Stimulated activated CD8-positive, alpha-beta memory T cell treated with anti-CD3 and anti-CD28 coated beads, Interleukin-7, amount 100 ng/mL, for 24 hours (primary cell): ENCODE measurements around the gene EP400.

Experiments used
- DNase-seq: peaks from one replicate; pipeline ENCODE4 v3.0.0-alpha.2; 2020; ENCODE audit warnings: low read depth

Gene EP400

DNA sequence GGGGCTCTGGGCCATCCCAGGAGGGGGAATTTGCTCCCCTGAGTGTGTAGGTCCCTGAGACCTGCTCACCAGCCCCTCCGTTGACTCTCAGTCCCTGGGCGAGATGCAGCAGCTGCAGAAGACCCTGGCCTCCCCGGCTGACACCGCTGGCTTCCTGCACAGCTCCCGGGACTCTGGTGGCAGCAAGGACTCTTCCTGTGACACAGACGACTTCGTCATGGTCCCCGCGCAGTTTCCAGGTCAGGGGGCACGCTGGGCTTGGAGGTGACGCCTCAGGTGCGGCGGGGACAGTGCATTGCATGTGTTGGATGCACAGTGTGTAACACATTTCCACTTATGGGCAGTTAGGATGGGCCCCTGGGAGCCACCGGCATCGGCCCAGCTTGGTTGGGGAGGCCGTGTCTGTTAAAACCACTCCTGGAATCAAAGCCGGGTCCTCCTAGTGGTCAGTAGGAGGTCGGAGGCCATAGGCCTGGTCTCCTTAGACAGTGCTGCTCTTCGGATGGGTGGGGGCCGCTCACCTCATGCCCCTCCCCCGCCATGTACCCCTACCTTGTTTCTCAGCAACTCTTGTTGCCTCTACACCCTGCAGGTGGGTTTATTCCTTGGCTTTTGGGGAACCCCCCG lies 37.8 kb upstream of the EP400 start:
- no peak for DNase-seq

DNA sequence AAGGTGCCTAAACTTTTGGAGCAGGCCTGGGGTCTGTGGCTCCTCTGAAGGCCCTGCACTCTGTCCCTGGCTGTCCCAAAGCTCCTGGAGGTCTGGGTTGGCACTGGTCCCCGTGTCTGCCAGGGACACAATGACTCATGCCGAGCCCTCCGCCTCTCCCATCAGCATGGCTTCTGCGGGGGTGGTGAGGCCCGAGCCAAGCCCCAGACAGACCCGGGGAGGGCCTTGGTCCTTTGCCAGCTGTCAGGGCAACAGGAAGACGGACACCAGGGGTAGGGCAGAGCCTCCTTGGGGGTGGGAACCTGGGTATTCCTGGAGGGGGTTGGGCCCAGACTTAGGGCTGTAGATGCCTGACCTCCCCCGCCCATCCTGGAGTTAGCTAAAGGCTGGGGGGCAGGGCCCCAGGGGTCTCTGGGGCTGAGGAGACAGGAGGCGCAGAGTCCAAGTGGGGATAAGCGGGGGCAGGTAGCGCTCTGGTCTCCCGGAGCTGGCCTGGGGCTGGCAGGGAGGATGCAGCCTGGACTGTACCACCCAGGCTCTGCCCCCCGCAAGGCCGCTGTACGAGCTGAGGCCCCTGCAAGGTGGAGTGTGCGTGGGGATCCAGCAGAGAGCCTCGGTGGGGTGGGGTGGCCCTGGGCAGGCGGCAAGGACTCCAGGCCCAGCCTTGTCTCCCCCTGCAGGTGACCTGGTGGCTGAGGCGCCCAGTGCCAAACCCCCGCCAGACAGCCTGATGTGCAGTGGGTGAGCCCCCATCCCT lies 37.0 kb upstream of the EP400 start:
- no peak for DNase-seq

DNA sequence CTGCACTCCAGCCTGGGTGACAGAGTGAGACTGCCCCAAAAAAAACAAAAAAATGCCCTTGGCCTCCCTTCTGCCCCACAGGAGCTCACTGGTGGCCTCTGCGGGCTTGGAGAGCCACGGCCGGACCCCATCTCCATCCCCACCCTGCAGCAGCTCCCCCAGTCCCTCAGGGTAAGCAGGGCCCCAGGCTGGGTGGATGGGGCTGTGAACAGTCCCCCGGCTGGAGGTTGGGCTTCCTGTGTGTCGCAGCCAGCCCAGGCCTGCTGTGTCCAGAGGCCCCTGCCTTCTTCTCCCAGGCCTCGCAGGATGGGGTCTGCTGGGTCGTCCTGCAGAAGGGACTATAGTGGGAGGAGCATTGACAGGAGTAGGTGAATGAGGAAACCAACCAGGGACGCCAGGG lies 36.1 kb upstream of the EP400 start:
- no peak for DNase-seq

DNA sequence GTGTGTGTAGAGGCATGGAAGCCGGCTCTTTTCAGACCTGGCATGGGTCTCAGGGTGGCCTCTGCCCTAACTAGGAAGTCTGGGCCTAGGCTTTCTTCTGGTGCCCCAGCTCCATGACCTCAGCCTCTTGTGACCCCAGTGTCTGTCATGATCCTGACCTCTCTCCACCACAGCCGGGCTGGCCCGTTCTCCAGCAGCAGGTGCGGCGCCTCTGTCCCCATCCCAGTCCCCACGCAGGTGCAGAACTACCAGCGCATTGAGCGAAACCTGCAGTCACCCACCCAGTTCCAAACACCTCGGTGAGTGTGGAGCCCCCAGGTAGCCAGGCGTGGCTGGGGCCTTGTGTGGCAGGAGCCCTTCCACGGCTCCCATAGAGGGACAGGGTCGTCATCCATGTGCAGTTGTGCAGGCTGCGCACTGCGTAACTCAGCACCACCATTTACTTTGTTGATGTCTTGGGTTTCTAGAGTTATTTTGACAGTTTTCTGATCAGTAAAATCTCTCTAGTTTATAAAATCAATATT lies 35.5 kb upstream of the EP400 start:
- no peak for DNase-seq

DNA sequence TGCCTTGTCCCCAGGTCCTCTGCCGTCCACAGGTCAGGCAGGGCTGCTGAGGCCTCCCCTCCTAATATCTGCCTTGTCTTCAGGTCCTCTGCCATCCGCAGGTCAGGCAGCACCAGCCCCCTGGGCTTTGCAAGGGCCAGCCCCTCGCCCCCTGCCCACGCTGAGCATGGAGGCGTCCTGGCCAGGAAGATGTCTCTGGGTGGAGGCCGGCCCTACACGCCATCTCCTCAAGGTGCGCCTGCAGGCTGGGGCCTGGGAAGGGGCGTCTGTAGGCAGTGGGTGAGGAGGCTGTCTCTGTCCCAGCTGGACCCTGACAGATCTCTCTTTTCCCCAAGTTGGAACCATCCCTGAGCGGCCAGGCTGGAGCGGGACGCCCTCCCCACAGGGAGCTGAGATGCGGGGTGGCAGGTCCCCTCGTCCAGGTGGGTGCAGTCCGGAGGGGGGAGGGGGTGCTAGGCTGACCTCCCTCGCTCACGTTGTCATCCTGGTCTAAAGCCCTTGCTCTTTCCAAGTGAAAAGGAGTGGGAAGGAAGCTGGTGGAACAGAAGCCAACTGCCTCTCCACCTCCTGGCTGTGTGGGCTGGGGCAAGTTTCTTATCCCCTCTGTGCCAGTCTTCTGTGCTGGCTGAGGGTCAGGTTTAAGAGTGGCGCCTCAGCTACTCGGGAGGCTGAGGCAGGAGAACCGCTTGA lies 34.6 kb upstream of the EP400 start:
- DNase-seq = no peak

DNA sequence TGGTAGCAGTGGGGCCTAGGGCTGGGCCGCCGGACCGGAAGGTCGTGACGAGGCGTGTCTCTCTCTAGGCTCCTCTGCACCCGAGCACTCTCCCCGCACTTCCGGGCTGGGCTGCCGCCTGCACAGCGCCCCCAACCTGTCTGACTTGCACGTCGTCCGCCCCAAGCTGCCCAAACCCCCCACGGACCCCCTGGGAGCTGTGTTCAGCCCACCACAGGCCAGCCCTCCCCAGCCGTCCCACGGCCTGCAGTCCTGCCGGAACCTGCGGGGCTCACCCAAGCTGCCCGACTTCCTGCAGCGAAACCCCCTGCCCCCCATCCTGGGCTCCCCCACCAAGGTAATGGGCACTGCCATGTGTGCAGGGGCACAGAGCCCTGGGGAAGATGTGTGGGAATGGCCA lies 33.9 kb upstream of the EP400 start:
- DNase-seq = no peak

DNA sequence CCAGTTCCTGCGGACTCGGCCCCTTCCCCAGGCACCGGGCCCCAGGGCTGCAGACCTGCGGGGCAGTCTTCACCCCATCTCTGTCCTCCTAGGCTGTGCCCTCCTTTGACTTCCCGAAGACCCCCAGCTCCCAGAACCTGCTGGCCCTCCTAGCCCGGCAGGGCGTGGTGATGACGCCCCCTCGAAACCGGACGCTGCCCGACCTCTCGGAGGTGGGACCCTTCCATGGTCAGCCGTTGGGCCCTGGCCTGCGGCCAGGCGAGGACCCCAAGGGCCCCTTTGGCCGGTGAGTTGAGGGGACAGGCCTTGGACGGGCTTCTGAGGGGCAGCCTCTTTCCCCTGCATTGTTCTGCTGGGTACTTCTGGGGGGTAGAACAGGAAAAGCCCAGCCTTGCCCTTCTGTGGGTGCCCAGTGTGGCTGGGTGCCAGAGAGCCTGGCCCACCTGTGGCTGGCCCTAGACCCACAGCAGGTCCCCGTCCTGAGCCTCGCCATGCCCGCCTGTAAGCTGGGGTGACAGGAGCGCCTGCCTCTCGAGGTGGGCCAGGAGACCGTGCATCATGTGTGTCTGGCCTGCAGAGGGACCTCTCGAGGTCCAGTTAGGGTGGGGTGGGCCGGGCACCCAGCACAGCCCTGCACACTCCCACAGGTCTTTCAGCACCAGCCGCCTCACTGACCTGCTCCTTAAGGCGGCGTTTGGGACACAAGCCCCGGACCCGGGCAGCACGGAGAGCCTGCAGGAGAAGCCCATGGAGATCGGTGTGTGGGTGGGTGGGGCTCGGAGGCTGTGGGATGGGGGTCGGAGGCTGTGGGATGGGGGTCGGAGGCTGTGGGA lies 33.2 kb upstream of the EP400 start:
- no peak for DNase-seq

DNA sequence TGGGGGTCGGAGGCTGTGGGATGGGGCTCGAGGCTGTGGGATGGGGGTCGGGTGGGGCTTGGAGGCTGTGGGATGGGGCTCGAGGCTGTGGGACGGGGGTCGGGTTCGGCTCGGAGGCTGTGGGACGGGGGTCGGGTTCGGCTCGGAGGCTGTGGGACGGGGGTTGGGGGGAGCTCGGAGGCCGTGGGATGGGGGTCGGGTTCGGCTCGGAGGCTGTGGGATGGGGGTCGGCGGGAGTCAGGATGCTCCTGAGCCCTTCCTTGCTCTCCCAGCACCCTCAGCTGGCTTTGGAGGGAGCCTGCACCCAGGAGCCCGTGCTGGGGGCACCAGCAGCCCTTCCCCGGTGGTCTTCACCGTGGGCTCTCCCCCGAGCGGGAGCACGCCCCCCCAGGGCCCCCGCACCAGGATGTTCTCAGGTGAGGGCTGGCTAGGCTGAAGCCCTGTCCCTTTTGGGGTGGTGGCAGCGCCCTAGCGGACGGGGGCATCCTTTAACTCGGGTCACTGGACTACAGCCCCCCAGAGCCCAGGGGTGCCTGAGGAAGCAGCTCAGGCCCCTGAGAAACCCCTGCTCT lies 32.5 kb upstream of the EP400 start:
- DNase-seq = no peak

DNA sequence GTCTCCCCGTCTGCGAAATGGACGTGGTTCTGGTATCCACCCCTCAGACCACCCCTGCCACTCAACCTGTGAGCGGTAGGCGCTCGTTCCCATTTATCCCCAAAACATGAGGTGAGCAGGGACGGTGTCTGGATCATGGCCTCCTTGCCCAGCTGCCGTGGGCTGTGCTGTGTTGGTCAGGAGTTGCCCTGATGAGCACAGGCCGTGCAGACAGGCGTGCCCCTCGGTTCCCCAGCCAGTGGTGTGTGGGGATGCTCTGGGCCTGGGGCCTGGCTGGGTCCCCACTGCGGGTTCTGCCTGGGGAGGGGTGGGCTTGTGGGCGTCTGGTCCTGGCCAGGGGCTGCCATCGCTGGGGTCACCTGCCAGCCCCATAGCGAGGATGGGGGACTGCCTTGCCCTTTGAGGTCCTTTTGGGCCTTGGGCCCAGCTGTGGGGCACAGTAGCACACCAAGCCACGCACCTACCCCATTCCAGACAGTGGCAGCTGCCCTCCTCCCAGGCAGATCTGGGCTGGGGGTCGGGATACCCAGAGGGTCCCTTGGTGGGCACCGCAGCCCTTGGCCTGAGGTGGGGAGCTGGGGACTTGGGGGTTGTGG lies 31.9 kb upstream of the EP400 start:
- DNase-seq = no peak

DNA sequence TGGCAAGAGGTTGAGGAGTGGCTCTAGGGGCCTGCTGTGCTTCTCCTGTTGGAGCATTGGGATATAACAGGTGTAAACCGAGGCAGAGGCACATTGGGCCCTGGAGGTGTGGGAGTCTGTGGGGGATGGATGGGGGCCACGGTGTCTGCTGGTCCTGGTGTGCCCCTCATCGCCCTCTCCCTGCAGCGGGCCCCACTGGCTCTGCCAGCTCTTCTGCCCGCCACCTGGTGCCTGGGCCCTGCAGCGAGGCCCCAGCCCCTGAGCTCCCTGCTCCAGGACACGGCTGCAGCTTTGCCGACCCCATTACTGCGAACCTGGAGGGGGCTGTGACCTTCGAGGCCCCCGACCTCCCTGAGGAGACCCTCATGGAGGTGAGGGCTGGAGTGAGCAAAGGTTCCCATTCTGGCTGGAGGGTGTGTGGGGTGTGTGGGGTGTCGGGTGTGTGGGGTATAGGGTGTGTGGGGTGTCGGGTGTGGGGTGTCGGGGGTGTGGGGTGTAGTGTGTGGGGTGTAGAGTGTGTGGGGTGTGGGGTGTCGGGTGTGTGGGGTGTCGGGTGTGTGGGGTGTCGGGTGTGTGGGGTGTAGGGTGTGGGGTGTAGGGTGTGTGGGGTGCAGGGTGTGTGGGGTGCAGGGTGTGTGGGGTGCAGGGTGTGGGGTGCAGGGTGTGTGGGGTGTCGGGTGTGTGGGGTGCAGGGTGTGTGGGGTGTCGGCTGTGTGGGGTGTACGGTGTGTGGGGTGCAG lies 31.3 kb upstream of the EP400 start:
- no peak for DNase-seq

DNA sequence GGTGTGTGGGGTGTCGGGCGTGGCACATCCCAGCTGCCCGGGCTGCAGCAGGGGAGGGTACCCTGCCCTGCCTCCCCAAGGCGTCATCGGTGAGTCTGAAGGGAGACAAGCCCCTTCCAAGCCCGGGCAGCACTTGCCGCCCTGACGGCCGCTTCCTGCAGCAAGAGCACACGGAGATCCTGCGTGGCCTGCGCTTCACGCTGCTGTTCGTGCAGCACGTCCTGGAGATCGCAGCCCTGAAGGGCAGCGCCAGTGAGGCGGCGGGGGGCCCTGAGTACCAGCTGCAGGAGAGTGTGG lies 30.7 kb upstream of the EP400 start:
- DNase-seq = no peak

DNA sequence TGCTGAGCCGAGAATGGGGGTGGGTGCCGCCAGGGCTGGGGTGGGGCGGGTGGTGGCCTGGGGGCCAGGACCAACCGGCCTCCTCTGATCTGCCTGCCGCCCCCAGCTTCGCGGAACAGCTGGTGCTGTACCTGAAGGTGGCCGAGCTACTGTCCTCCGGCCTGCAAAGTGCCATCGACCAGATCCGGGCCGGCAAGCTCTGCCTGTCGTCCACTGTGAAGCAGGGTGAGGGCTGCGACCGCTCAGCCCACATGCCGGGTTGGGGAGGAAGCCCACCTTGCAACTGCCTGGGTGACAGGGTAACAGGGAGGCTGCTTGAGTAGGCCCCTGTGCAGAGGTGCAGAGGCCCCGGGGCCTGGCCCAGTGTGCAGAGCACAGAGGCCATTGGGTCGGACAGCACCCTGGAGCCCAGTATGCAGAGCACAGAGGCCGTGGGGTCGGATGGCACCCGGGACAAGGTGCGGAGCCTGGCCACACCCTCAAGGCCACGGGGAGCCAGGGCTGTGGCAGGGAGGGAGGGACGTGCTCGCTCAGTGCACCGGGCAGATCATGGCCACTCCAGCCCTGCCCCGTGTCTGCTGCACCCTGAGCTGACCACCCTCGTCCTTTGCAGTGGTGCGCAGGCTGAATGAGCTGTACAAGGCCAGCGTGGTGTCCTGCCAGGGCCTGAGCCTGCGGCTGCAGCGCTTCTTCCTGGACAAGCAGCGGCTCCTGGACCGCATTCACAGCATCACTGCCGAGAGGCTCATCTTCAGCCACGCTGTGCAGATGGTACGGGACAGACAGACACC lies 30.2 kb upstream of the EP400 start:
- DNase-seq = no peak

DNA sequence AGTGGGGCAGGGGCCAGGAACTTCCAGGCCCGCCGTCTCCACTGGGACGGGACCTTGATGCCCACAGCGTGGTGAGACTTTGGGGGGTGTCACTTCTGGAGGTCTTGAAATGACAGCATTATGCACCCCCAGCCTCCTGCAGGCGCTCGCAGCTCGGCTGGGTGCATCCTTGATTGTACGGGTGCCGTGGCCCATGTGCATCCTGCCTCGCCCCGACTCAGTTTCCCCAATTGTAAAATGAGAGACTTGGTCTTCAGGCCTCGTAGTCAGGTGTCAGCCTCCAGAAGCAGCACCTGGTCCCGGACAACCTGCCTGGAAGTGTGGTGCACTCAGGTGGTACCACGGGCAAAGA lies 29.6 kb upstream of the EP400 start:
- DNase-seq = no peak

DNA sequence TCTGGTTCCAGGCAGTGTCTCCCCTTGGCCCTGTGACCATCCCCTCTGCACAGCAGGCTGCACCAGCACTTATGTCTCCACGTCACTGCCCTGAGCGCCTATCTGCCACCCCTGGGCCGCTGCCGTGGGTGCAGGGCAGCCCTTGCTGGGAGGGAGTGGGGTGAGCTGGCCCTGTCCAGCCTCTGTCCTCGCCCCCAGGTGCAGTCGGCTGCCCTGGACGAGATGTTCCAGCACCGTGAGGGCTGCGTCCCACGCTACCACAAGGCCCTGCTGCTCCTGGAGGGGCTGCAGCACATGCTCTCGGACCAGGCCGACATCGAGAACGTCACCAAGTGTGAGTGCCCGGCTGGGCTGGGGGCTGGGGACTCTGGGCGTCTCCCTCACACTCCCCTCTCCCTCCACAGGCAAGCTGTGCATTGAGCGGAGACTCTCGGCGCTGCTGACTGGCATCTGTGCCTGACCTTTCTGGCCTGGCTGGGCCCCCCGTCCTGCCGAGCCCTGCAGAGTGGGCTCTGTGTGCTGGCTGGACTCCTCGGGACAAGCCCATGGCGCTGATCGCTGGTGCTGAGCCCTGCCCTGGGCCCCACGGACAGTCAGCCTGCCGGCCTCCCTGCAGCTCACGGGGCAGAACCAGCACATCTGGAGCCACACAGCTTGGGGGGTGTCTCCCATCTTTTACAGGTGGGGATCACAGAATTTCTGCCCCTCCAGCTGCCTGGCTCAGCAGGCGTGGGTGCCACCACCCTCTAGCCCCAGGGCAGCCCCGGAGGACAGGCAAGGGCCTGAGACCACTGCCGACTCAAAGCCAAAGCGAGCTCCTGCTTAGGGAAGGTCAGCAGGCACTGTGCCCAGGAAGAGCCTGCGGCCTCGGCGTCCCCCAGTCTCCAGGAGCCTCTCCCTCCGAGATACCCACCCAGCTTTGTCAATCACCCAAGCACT lies 28.6 kb upstream of the EP400 start:
- no peak for DNase-seq

DNA sequence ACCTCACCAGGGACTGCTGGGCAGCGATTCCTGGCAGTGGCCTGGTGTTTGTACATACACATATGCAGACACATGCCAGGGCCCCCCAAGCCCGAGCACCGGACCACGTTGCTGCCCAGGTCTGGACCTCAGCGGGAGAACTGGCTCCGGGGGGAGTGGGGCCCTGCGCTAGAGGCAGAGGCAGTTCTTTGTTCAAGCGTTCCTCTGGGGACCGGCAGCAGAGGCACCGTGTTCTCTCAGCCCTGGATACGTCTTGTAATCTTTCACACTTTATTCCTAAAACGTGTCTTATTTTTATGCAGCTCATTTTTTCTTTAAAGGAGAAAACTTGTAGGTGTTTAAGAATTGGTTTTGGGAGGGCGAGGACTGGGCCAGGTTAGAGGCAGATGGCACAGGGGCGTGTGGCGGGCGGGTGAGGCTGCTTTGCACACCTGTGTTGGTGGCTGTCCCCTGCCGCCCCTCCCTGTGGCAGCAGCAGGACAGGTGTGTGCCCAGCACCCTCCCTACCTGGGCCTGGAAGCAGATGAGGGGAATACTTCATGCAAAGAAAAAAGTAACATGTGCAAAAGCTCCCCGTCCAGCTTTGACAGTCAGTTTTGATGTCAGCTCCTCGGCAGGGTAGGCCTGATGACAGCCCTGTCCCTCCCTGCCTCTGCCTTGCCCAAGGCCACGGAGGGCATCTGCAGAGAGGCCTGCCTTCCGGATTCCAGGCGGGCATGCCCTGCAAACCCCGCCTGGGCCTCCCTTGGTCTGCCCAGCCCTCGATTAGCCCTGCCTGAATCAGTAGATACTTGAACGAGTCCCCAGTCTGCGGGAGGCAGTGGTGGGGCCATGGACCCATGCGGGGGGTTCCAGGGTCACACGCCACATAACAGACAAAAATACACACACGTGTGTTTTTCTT lies 27.6 kb upstream of the EP400 start:
- DNase-seq = no peak

DNA sequence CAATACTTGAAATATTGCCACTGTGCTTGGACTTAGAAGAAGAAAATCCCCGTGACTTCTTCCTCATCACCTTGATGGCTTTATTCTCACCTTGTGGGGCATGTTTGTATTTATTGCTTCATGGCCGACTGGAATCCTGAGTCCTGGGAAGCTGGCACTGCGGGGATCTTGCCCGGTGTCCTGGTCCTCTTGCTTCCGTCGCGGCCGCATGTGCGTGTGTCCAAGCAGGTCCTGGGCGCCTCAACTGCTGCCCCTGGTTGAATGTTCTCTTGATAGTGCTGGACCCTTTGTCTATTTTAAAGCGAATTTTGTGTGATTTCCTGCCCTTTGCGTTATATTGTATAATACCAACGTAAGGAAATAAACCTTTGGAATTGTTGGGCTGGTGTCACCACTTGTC lies 27.0 kb upstream of the EP400 start:
- DNase-seq = no peak

DNA sequence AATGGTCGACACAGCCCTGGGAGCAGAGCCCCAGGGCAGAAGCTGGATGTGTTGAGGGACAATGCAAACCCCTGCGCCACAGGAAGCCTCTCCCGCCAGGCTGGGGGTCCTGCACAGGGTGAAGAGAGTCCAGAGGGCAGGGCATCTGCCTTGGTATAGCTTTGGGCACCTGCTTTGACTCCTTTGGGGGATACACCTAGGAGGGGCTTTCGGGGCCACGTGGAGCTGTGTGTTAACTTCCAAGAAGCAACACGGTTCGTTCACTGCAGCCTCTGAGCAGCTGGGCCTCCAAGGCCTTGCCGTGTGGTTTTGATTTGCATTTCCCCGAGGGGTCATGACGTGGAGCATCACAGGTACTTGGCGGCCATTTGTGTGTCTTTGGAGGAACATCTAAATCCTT lies 26.5 kb upstream of the EP400 start:
- no peak for DNase-seq
